PC-9 (cell line): Measurements from ENCODE around the gene PIR. TPM values are rescaled to one million over a fixed set of nuclear protein-coding genes. Genes with fewer than 3 reads are reported as not detected.

ENCODE experiments used
- BruUV-seq: library from RNA; stranded (reverse); fragments of 400-500 nt; replicated peaks from 2 replicates; lab custom pipeline; 2021; lab: Mats Ljungman, UMichigan
- CTCF ChIA-PET: fragments of 300-600 bp; sonication (Branson Sonifier 250); formaldehyde crosslinking; loops from one replicate; lab custom pipeline; 2022; ENCODE audit warnings: antibody characterized with exemption; lab: Charles Lee
- POLR2A ChIA-PET: fragments of 300-600 bp; sonication (Branson Sonifier 250); formaldehyde crosslinking; loops from one replicate; lab custom pipeline; 2022; ENCODE audit warnings: antibody characterized with exemption; ENCODE audit not compliant: unreplicated experiment; lab: Charles Lee
- DNase-seq, 2 experiments: peaks; one replicate each; pipeline versions ENCODE4 v3.0.0 to v3.0.0-alpha.2; 2015 to 2022; ENCODE audit warnings: mixed read lengths in 1 of 2
- H2AFZ ChIP-seq: fragments of 200-600 bp; sonication (generic); 2 replicates; pipeline ENCODE4 v1.8.1; 2017; ENCODE audit warnings: antibody characterized with exemption
- H3F3A ChIP-seq: fragments of 200-600 bp; sonication (generic); 2 replicates; pipeline ENCODE4 v1.8.1; 2017; ENCODE audit warnings: antibody characterized with exemption, mild to moderate bottlenecking, low read depth; ENCODE audit not compliant: insufficient read depth
- H3K27ac ChIP-seq: fragments of 200-600 bp; sonication (generic); 2 replicates; pipeline ENCODE4 v1.6.1; 2016; ENCODE audit warnings: mixed run types
- H3K27me3 ChIP-seq: fragments of 200-600 bp; sonication (generic); 2 replicates; pipeline ENCODE4 v1.6.1; 2016; ENCODE audit warnings: low read depth, mixed run types; ENCODE audit not compliant: insufficient read depth
- H3K36me3 ChIP-seq: fragments of 200-600 bp; sonication (generic); 2 replicates; pipeline ENCODE4 v1.6.1; 2016; ENCODE audit warnings: low read depth, mixed run types
- H3K4me1 ChIP-seq: fragments of 200-600 bp; sonication (generic); replicated peaks from 2 replicates; pipeline ENCODE4 v1.6.1; 2016; ENCODE audit warnings: mixed run types; ENCODE audit not compliant: insufficient read depth
- H3K4me2 ChIP-seq: fragments of 200-600 bp; sonication (generic); 2 replicates; pipeline ENCODE4 v1.6.1; 2017; ENCODE audit warnings: mixed run types
- H3K4me3 ChIP-seq: fragments of 200-600 bp; sonication (generic); 2 replicates; pipeline ENCODE4 v1.6.1; 2016; ENCODE audit warnings: mixed run types
- H3K79me2 ChIP-seq: fragments of 200-600 bp; sonication (generic); 2 replicates; pipeline ENCODE4 v1.6.1; 2017; ENCODE audit warnings: low read depth, mixed run types
- H3K9me2 ChIP-seq: fragments of 200-600 bp; sonication (generic); 2 replicates; pipeline ENCODE4 v1.8.1; 2017; ENCODE audit warnings: mild to moderate bottlenecking; ENCODE audit not compliant: insufficient read depth
- H3K9me3 ChIP-seq: fragments of 200-600 bp; sonication (generic); 2 replicates; pipeline ENCODE4 v1.8.1; 2016; ENCODE audit warnings: low read depth; ENCODE audit not compliant: insufficient read depth
- H4K20me1 ChIP-seq: fragments of 200-600 bp; sonication (generic); 2 replicates; pipeline ENCODE4 v1.8.1; 2017; ENCODE audit not compliant: insufficient read depth
- EZH2 ChIP-seq: fragments of 200-600 bp; sonication (generic); IDR thresholded peaks from 2 replicates; pipeline ENCODE4 v1.8.0; 2017; ENCODE audit warnings: antibody characterized with exemption, low read depth
- intact Hi-C: fragments of 100-400 bp; cut with micrococcal nuclease; formaldehyde crosslinking; loops from one replicate; pipeline ENCODE4 v1.10.0; 2022; ENCODE audit not compliant: unreplicated experiment
- total RNA-seq: library from RNA; stranded (reverse); gene quantifications from 2 replicates; pipeline ENCODE4 v1.2.3, GENCODE V29; 2021
- TF ChIP-seq, protein P1 (sequence below): fragments of 200-600 bp; sonication (generic); conservative IDR thresholded peaks from 2 replicates; pipeline ENCODE4 v1.6.1; 2017; ENCODE audit warnings: mixed run types, antibody characterized with exemption, mild to moderate bottlenecking, moderate library complexity

PIR gene
- total RNA-seq, 1 experiment from 2014 or later = 197 TPM

DNA sequence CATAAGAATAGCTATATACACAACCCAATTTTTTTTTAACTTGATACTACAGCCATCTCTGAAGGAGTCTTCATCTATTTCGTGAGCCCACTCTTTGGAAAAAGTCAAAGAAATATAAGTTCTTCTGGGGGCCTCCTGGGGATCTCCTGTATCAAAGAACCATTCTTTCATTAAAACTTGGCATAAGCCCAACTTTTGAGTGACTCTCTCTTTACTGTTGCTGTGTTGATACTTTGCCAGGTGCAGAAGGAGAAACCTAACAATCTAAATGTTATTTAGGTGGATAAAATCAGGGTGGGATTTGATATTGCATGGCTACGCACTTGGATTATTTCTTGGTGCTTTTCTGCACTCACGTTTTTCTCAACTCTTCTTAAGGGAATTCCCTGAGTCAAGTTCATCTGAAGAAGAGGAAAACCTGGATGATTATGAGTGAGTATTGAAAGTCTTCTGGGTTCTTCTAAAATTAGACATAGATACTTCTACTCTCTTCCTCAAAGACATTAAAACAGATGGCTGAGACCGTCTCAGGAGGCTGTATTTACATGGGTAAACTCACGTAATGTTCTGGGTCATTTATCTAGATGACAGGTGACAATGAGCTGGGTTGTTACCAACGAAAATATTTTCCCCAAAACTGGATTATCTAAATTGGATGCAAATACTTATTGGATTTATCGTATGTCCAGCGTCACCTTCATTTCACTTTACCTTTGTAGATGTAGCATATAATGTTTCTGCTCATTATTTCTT lies 32.7 kb upstream of the PIR start:
- ChIA-PET CTCF (no interaction called here), POLR2A (no interaction called here)
- Histone ChIP-seq H3K4me2 (no peak overlapping the region), H3K27me3 (no peaks in the 10 kb centered on the region), H3K79me2 (no peaks in the 10 kb centered on the region), H3K27ac (no peak overlapping the region), H4K20me1 (no peaks in the 10 kb centered on the region), H3K4me1 (no peaks in the 10 kb centered on the region), H3K4me3 (no peak overlapping the region), H3F3A (no peaks in the 10 kb centered on the region), H2AFZ (no peak overlapping the region), H3K9me3 (no peaks in the 10 kb centered on the region), H3K36me3 (no peaks in the 10 kb centered on the region), H3K9me2 (no peaks in the 10 kb centered on the region)
- no peak for DNase-seq
- no TSS peak for BruUV-seq
- TF ChIP-seq EZH2 = no peak
- TF ChIP-seq, protein P1, sequence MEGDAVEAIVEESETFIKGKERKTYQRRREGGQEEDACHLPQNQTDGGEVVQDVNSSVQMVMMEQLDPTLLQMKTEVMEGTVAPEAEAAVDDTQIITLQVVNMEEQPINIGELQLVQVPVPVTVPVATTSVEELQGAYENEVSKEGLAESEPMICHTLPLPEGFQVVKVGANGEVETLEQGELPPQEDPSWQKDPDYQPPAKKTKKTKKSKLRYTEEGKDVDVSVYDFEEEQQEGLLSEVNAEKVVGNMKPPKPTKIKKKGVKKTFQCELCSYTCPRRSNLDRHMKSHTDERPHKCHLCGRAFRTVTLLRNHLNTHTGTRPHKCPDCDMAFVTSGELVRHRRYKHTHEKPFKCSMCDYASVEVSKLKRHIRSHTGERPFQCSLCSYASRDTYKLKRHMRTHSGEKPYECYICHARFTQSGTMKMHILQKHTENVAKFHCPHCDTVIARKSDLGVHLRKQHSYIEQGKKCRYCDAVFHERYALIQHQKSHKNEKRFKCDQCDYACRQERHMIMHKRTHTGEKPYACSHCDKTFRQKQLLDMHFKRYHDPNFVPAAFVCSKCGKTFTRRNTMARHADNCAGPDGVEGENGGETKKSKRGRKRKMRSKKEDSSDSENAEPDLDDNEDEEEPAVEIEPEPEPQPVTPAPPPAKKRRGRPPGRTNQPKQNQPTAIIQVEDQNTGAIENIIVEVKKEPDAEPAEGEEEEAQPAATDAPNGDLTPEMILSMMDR = no peak
- intact Hi-C loops = no loop called here

DNA sequence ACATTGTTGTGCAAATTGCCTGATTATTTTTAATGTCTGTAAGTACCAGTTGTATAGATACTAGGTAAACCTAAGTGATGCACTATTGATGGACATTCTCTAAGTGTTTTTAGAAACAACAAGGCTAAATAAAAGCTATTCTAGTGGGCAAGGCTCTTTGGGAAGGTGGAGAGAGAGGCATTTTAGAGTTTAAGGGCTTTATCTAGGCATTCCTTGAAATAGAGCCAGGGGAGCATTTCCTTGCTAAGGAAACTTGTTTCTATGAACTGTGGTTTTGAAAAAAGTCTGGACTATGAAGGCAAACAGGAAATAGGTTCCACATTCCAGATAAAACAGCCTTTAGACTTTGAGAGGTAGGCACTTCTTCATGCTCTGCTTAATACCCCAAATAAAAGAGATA lies 31.3 kb upstream of the PIR start:
- Histone ChIP-seq H3K79me2 (no peaks in the 10 kb centered on the region), H3K27me3 (no peaks in the 10 kb centered on the region), H4K20me1 (no peaks in the 10 kb centered on the region), H3K9me3 (no peaks in the 10 kb centered on the region), H3K36me3 (no peaks in the 10 kb centered on the region), H3K9me2 (no peaks in the 10 kb centered on the region), H3K4me3 (no peak overlapping the region), H2AFZ (no peak overlapping the region), H3K4me1 (no peaks in the 10 kb centered on the region), H3K4me2 (no peak overlapping the region), H3F3A (no peaks in the 10 kb centered on the region), H3K27ac (no peak overlapping the region)
- DNase-seq = peak in 1 of 2 experiments; percentile 37
- no TSS peak for BruUV-seq
- no peak for TF ChIP-seq EZH2
- TF ChIP-seq, protein P1 = no peak
- intact Hi-C loops = no loop called here
- ChIA-PET CTCF (interaction anchor here (0.7 kb wide), 1 partner anchor 40 kb away, joined by 3 read pairs; no protein-coding TSS in a partner anchor), POLR2A (interaction anchor here (0.6 to 0.7 kb wide), 2 partner anchors 30 to 95 kb away, joined by 4 read pairs; no protein-coding TSS in a partner anchor)

DNA sequence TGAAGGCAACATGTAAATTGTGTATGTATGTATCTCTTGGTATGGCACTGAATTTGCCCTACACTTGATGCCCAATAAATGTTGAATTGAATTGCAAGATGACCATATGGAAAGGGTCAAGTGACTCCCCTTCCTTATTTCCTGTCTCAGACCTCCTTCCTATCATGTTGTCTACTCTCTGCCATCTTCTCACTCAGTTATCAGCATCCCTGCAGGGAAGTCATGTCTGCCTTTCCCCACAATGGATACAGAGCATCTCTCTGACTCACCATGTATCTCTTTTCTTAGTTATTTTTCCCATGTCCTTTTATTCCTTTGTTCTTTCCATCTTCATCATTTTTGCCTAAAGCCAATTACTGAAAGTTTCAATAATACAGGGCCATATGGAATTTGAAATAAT lies 30.0 kb upstream of the PIR start:
- Histone ChIP-seq H3K79me2 (no peaks in the 10 kb centered on the region), H2AFZ (no peak overlapping the region), H3K4me1 (no peaks in the 10 kb centered on the region), H3F3A (no peaks in the 10 kb centered on the region), H3K27ac (no peak overlapping the region), H3K4me3 (no peak overlapping the region), H4K20me1 (no peaks in the 10 kb centered on the region), H3K36me3 (no peaks in the 10 kb centered on the region), H3K4me2 (no peak overlapping the region), H3K9me2 (no peaks in the 10 kb centered on the region), H3K9me3 (no peaks in the 10 kb centered on the region), H3K27me3 (no peaks in the 10 kb centered on the region)
- no TSS peak for BruUV-seq
- TF ChIP-seq EZH2 = no peak
- TF ChIP-seq, protein P1 = no peak
- ChIA-PET CTCF (no interaction called here), POLR2A (no interaction called here)
- intact Hi-C loops = no loop called here
- no peak for DNase-seq
